ENCODE results near the gene USP4.

Gene USP4

DNA sequence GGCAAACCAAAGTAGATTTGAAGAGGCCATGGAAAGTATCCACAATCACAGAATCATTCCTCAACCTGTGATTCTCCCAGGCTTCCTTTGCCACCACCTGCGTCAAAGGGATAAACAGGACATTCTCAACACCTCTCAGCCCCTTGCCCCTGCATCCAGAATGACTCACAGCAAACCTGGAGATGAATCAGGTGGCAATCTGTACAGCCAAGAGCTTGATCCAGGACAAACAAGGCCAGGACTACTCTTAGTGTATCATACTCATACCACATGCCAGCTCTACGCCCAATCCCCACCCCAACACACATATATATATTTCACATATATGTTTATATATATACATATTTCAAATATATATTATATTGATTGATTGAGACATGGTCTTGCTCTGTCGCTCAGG, 39.3 kb downstream of the USP4 start:
- in situ Hi-C loops (cut with HindIII; ENCODE audit: low sequenced_read_pairs) = no loop called here

DNA sequence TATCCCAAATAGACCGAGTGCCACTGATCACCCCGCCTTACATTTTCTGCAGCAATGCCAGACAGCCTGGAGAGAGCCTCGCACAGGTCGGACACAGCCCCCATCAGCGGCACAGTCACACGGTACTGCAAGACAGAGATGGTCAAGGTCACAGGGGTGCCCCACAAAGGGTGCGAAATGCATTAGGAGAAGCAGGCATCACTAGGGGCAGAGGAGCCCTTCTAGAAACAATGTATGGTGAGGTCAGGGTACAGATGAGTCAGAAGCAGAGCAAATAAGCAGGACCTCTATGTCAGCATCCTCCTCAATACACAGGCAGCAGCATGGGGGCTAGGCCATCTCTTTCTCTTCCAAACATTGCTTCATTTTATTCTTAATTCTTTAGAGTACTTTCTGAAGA, 41.3 kb downstream of the USP4 start:
- in situ Hi-C loops (cut with HindIII; ENCODE audit: low sequenced_read_pairs) = no loop called here

GRCh38 chr3:49296781-49297411, 43.0 kb downstream of the USP4 start:
- in situ Hi-C loops (cut with HindIII; ENCODE audit: low sequenced_read_pairs) = no loop called here

GRCh38 chr3:49295489-49296058, 44.3 kb downstream of the USP4 start:
- in situ Hi-C loops (cut with HindIII; ENCODE audit: low sequenced_read_pairs) = no loop called here

- in situ Hi-C loops (cut with HindIII; ENCODE audit: low sequenced_read_pairs) = no loop called here
Measured at GRCh38 chr3:49294343-49294742, 45.5 kb downstream of the USP4 start.

- in situ Hi-C loops (cut with HindIII; ENCODE audit: low sequenced_read_pairs) = no loop called here
Measured at GRCh38 chr3:49283997-49284396, 55.9 kb downstream of the USP4 start.

GRCh38 chr3:49279376-49279775, 60.5 kb downstream of the USP4 start:
- in situ Hi-C loops (cut with HindIII; ENCODE audit: low sequenced_read_pairs) = no loop called here

GRCh38 chr3:49278548-49278947, 61.3 kb downstream of the USP4 start:
- in situ Hi-C loops (cut with HindIII; ENCODE audit: low sequenced_read_pairs) = no loop called here

DNA sequence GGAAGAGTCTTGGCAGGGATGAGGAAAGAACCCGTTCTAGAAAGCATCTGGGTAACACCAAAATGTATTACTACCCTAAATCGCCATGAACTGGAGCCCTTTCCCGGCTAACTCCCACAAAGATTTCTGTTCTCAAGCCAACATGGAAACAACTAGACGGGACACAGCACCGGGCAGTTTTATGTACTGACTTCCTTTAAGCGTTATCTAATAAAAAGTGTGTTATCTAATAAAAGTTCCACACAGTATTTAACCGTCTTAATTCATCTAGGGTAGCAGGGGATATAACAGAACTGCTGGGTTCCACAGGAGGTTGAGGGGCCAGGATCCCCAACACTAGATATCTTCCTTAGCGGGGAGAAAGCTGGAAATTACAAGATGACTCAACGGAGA, 62.5 kb downstream of the USP4 start:
- in situ Hi-C loops (cut with HindIII; ENCODE audit: low sequenced_read_pairs) = no loop called here

GRCh38 chr3:49276475-49277382, 63.1 kb downstream of the USP4 start, which contains the start of gene C3orf62:
C3orf62 (minus strand) TSS chr3:49277232; CDS start chr3:49276872, 360 bp downstream.
- in situ Hi-C loops (cut with HindIII; ENCODE audit: low sequenced_read_pairs) = no loop called here

DNA sequence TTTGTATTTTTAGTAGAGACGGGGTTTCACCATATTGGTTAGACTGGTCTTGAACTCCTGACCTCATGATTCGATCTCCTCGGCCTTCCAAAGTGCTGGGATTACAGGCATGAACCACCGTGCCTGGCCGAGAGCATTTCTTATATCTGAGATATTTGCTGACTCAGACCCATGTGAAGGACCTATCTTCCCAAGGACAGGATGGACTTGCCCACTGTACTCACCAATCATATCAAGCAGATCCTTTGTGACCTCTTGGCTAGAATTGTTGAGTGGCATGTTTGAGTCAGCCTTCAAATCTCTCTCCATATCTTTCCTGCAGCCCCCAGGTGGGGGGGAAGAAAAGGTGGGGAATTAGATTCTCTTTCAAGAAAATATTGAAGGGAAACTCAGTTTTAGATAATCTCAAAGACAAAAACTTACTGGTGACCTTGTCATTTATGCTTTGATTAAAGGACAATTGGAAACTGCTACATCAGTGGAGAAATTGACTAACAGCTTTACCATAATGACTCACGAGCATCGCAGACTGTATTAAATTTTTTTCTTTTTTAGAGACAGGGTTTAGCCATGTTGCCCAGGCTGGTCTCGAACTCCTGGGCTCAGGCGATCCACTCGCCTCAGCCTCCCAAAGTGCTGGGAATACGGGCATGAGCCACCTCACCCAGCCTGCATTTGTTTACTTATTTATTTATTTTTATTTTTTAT, 65.9 kb downstream of the USP4 start:
- in situ Hi-C loops (cut with HindIII; ENCODE audit: low sequenced_read_pairs) = no loop called here

DNA sequence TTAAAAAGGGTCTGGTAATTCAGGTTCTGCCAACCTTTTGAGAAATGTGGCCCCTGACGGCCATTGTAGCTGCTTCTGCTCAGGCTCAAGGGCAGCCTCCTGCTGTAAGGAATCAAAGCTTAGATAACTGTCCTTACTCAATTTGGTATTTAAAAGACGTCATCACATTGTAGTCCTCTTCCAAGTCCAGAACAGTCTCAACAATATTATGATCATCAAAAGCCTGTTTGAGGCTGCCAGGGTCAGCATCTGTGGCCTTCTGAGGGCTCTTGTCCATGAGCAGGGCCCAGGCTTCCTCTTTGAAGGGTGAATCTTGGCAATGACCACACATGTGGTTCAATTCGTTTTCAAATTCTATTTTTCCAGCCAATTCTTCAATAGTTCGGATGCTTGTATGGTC, 68.8 kb downstream of the USP4 start:
- in situ Hi-C loops (cut with HindIII; ENCODE audit: low sequenced_read_pairs) = no loop called here

GRCh38 chr3:49270156-49270500, 69.7 kb downstream of the USP4 start:
- in situ Hi-C loops (cut with HindIII; ENCODE audit: low sequenced_read_pairs) = no loop called here

DNA sequence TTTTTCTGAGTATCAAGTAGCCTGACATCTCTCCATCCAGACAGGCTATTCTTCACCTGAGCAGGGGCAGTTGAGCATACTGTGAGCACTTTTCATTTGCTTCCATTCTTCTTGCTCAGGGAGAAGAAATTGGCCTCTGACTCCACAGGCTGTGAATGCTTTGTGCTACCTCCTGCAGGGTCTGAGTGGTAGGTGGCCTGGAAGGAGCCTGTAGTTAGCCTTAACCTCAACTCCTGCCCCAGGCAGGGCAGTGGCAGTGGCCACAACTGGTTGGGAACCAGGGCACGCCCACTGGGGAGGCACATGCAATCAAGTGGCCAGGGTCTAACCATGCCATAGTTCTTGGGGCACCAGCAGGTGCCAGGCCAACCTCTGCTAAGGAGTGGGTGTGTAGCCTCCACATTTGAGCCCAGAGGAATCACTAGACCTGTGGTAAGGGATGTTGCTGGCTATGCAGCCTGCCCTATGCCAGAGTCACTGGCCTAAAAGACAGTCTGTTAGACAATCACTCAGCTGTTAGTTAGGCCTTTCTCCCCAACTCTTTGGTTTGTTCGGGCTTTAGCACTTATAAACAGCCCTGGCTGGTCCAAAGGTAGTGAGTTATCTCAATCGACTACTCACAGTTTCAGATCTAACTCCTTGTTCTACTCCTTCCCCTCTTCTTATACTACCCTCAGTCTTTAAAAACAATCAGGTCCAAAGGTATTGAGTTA, 70.3 kb downstream of the USP4 start:
- in situ Hi-C loops (cut with HindIII; ENCODE audit: low sequenced_read_pairs) = no loop called here

DNA sequence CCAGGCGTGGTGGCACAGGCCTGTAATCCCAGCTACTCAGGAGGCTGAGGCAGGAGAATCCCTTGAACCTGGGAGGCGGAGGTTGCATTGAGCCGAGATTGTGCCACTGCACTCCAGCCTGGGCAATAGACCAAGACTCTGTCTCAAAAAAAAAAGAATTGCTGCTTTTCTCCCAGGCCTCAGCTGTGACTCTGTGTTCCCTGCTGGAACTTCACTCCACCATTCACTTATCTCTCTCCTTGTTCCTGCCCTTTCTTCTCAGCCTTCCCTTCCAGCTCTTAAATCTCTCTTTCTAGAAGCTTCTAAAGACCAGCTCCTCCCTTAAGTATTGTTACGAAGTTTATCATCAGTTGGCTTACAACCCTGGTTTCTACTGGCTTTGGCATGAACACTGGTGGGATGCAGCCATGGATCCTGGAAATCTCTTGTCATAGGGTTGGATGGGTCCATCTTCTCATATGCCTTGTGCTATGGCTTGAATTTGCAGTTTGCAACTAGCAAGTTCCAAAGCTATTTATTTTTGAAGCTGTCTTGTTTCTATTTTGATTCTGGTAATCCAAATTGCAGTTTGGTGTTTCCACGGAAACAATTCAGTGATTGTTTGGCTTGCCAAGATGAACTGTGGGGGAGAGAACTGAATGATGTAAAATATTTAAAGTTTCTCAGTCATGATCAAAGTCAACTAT, 73.3 kb downstream of the USP4 start:
- in situ Hi-C loops (cut with HindIII; ENCODE audit: low sequenced_read_pairs) = no loop called here

- in situ Hi-C loops (cut with HindIII; ENCODE audit: low sequenced_read_pairs) = no loop called here
Measured at GRCh38 chr3:49265661-49266386, 74.0 kb downstream of the USP4 start.

- in situ Hi-C loops (cut with HindIII; ENCODE audit: low sequenced_read_pairs) = no loop called here
Measured at GRCh38 chr3:49263159-49263889, 76.5 kb downstream of the USP4 start.

- in situ Hi-C loops (cut with HindIII; ENCODE audit: low sequenced_read_pairs) = no loop called here
Measured at GRCh38 chr3:49260806-49261324, 79.0 kb downstream of the USP4 start.

DNA sequence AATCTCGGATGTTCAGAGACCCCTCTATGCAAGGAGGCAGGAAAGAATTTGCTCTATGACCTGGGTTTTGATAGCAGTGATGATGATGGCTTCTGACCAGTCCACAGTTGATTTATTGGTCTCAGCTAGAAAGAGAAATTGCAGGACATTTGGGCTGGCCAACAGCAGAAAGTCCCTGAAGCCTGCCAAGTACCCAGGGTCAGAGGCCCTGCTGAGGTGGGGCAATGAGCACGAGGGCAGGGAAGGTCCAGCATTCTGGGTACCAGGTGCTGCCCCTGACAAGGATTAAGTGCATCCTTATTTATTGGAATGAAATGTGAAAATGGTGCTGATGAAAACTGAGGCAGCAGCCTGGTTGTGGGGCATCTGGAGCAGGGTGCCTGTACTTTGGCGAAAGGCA, 82.7 kb downstream of the USP4 start:
- in situ Hi-C loops (cut with HindIII; ENCODE audit: low sequenced_read_pairs) = no loop called here

All from endothelial cell of hepatic sinusoid (primary cell).